CD4-positive, alpha-beta T cell treated with Interleukin-1 beta for 1 hour (primary cell): ENCODE measurements around the gene RPP21.
A peak's percentile ranks its signal among the peaks of the same experiment; 100 is the strongest.
"Not testable (repeated sequence)": the region's sequence is repeated elsewhere in the genome, so short reads cannot be mapped to it uniquely, and the experiment has no call there.

Experiments used
- DNase-seq, 2 donors: peaks; one replicate each; pipeline ENCODE4 v3.0.0-alpha.2; 2020 to 2022

The RPP21 gene

GRCh38 chr6:30331981-30332380 lies 13.0 kb upstream of the RPP21 start:
- DNase-seq, result no peak

DNA sequence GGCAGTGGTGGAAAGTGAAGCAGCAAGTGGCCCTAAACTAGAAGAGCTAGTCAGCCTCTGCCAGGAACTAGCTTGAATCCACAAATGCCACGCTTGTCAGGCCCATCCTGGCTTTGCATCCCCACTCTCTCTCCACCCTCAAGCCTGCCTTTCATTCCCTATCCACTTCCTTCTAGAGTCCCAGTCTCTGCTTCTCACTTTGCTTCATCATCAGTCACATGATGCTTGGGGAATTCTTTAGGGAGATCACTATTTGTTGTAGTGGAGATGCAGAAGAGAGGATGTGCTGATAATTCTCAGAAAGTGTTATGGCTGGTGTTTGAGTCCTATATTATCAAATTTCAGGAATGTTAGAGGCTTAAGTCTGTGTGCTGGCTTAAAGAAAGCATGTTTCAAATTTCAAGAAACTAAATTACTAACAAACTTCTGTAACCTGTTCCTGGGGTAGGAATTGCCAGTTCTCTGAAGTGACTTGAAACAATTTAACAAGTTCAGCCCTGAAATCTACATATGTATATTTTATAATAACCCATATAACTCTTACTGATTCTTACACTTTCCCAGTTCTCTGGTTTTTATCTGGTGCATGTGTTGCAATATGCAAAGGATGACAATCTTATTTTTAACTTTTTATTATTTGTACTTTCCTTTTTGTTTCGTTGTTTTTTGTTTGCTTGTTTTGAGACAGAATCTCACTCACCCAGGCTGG lies 10.7 kb upstream of the RPP21 start:
- no peak for DNase-seq

- DNase-seq, result no peak
Measured at GRCh38 chr6:30340589-30341054, 4.3 kb upstream of the RPP21 start.

DNA sequence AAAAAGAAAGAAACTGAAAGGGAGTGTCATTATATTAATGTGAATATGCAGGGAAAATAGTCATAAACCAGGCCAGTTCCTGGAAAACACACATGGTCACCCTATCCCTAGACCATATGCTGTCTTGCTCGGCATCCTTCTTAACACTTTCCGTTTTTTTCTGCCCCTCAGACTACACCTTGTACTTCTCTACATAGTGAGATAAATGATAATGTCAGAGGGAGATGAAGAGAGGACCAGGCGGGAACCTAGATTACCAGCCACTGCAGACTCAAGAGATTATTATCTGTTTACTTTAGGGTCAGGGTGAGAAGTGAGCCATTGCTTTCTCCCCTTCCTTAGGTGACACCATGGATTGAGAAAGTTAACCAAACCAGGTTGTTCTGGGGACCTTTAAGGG lies 3.7 kb upstream of the RPP21 start:
- no peak for DNase-seq

GRCh38 chr6:30341728-30342127 lies 3.2 kb upstream of the RPP21 start:
- no peak for DNase-seq

DNA sequence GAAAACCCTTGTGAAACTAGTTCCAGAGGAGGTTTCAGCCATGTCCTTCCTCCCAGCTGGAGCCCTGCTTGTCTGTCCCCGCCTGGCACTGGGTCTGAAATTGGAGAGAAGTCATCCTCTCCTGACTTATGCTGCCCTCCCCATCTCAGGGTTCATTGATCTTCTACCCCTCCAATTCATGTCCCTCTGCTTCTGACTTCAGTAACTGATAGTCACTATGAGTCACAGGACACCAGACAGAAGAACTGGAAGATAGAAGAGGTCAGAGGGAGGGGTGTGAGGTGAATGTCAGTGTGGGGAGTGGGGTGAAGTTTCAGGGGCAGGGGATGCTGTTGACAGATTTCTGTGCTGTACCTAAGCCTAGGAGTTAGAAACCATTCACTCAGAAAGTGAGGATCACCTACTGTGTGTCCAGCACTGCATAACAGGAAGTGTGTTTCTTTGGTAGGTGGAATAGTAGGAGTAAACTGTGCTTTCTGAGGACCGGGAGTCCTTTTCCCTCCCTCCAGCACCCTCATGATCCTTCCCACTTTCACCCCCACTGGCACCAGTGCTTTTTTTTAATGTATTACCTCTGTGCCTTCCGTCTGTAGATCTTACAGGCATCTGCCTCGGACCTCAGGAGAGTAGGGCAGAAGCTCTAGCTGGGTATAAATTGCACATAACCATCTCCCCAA lies 627 bp upstream of the RPP21 start:
- DNase-seq, result no peak

DNA sequence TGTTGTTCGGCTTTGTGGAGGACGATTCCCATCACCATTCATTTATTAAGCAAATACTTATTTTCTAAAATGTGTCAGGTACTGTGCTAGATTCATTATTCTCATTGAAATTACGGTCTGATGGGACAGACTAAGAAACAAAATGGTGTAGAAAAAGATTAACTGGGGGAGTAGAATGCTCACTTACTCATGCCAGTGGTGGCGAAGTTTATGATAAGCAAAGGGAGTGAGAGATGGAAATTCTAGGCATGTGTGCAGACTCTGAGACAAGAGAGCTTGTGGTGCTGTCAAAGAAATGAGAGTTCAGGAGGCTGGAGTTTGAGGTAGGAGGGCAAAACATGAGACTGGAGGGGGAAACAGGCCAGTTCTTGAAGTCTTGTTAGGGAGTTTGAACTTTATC lies 896 bp downstream of the RPP21 start:
- no peak for DNase-seq

DNA sequence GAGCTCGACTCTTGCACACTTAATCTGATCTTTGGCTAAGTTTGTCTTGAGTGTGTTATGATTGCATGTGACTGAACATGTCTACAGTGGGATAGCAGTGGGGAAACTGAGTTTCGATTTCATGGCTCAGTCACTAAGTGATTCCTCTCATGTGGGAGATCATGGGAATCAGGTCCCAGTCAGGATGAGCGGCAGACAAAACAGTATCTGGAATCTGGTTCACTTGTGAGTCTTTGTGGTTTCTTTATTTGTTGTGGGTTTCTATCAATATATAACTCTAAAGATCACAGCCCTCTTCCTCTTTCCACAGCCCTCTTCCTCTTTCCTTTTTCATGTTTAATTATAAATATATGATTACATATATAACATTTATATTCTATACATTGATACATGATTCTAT lies 4.0 kb downstream of the RPP21 start:
- DNase-seq, result no peak

DNA sequence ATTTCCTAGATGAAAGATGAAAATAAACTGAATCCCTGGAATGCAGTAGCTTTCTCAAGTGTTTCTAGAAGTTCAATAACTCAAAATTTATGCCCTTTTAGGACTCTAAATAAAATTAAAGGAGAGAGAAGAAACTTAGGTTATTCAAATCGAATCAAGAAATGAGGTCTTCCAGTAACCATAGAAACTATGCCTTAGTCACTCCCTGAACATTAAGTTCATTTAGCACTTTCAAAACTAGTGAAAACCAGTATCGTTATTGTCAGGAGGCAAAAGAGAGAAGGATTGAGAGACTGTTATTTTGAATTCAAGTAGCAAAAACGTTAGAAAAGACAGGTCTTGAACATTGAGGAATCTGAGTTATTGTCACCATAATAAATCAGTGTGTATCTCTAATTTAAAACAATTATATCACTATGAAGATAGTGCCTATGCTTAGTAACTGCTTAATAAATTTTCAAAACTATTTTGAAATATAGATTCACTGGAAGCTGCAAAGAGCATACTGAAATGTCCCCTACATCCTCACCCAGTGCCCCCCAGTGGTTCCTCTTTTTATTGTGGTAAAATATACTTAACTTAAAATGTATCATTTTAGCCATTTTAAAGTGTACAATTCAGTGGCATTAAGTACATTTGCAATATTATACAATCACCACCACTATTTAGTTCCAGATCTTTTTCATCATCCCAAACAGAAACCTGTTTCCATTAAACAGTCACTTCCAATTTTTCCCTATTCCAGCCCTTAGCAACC lies 4.6 kb downstream of the RPP21 start:
- DNase-seq, result no peak

DNA sequence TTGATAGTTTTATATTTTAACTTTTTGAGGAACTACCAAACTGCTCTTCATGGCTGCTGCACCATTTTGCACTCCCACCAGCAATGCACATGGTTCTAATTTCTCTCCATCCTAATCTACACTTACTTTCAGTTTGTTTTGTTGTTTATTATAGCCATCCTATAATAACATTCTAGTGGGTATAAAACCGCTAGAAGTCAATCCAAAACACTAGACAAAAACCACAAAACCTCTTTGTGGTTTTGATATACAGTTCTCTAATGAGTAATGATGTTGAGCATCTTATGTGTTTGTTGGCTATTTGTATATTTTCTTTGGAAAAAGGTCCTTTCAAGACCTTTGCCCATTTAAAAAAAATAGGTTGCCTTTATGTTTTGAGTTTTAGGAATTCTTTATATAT lies 5.6 kb downstream of the RPP21 start:
- DNase-seq, result no peak

DNA sequence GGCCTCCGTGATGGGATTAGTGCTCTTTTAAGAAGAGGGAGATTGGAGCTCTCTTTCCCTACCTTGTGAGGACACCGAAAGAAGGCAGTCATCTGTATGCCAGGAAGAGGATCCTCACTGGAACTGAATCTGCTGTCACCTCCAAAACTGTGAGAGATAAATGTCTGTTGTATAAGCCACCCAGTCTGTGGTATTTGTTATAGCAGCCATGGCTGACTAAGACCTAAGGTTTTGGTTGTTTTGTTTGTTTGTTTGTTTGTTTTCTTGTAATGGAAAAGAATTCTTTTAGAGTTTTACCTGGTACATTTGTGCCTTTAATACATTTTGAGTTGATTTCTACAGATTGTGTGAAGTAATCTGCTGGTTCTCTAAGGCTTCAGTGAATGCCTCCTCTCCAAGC lies 7.6 kb downstream of the RPP21 start:
- no peak for DNase-seq

GRCh38 chr6:30355281-30355680 lies 10.3 kb downstream of the RPP21 start:
- no peak for DNase-seq

DNA sequence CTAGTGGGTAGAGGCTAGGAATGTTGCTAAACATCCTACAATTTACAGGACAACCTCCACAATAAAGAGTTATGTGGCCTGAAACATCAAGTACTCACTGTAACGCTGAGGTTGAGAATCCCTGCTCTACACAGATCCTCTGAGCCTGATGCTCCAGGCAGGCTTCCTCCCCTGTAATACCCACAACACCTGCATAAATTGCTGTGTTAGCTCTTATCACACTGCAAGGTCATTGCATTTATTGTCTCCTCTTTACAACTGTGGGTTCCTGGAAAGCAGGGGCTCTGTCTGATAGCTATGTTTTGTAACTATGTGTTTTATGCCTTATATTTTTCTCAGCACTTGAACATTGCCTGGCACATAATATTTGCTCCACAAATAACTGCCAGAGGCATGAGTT lies 11.6 kb downstream of the RPP21 start:
- no peak for DNase-seq

DNA sequence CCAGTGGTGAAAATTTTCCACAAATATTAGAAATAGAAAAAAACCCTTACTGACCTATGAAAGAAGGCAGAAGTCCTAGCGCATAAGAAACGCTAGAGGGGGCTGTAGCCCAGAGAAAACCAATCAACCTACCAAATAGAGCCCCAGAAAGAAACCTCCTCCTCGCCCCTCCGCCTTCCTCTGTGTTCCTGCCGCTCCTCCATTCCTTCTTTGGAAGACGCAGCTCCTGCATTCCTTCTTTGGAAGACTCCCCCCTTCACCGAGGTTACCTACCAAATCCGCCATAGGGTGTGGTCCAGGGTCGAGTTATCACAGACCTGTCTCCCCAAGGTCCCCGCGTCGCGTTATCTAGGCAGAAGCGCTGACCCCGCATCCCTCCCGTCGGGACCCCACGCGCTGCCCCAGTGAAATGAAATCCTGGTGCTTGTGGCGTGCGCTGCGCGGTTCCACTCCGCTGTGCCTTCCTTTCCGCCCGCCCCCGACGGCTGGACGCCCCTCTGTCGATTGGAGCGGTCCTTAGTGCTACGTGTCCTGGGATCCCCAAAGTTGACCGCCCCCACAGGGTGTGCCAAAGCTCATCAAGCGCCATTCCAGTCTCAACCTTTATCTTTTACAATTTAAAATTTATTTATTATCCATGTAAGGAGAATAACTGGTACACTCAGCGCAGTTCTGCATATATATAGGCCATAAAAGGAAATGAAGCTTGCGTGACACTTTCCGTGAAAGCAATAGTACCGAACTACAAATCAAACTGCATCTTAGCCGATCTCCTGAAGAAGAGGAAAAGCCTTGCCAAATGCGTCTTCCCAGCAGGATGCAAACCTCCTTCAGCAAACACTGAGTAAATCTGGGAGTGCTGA lies 13.0 kb downstream of the RPP21 start:
- DNase-seq, result peak; percentile 61 to 66

- no peak for DNase-seq
Measured at GRCh38 chr6:30359276-30359675, 14.3 kb downstream of the RPP21 start.

- DNase-seq, result no peak
Measured at GRCh38 chr6:30360139-30360538, 15.2 kb downstream of the RPP21 start.

GRCh38 chr6:30361661-30362060 lies 16.7 kb downstream of the RPP21 start:
- DNase-seq, result no peak

GRCh38 chr6:30363459-30363858 lies 18.5 kb downstream of the RPP21 start:
- DNase-seq, result no peak

DNA sequence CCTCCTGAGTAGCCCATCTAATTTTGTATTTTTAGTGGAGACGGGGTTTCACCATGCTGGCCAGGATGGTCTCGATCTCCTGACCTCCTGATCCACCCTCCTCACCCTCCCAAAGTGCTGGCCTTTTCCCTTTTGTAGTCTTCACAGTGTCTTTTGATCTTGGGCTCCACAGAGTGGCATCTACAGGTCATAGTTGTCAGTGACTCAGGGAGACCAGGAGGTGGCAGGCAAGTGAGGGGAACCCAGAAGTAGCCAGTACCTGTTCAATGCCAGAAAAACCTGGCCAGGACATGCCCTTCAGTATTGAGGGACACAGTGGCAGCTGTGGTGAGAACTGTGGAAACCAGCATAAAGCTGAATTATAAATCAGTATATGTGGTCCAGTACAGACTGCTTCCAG lies 19.6 kb downstream of the RPP21 start:
- DNase-seq, result no peak

GRCh38 chr6:30369280-30369679 lies 24.3 kb downstream of the RPP21 start:
- DNase-seq, result not testable (repeated sequence)

DNA sequence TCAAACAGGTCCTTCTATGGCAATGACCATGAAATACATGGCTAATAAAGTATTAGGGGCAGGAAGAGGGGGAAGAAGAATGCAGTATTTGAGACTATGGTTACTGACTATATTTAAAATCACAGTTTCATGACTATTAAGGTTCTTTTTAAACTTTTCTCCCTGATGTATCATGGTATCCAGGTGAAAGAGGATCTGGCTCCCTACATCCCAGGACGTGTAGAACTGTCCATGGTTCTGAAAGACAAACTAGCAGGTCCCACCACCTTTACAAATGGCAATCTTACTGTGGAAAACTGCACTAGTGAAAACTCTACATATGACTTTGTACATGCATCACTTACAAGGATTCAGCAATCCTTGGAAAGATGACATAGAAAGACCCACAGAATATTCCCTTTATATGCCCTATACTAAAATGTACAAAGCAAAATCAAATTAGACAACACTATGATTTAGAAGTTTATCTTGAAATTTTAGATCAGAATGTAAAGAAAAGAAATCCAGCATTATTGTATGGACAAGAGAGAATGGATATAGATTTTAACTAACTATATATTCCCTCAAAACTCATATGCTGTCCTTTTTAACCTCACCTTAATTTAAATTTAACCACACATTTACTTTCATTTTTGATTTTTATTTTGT lies 33.5 kb downstream of the RPP21 start:
- DNase-seq, result no peak

- no peak for DNase-seq
Measured at GRCh38 chr6:30380464-30380863, 35.5 kb downstream of the RPP21 start.
